B cell (primary cell): ENCODE results near the gene BCL2L1. TPM values are rescaled to one million over a fixed set of nuclear protein-coding genes. Genes with fewer than 3 reads are reported as not detected.

Experiments used
- ATAC-seq: fragments of 200-7000 bp; cut with Tn5 transposase; one replicate; pipeline ENCODE4 v1.10.0; 2021; ENCODE audit warnings: low read depth, mild to moderate bottlenecking, moderate number of reproducible peaks, moderate library complexity
- CTCF ChIA-PET: fragments of 350-600 bp; sonication (Branson Sonifier 250); formaldehyde crosslinking; loops from one replicate; lab custom pipeline; 2021; ENCODE audit warnings: antibody characterized with exemption, inconsistent platforms; lab: Charles Lee
- POLR2A ChIA-PET: fragments of 350-600 bp; sonication (Branson Sonifier 250); formaldehyde crosslinking; loops from one replicate; lab custom pipeline; 2021; ENCODE audit warnings: antibody characterized with exemption; lab: Charles Lee
- DNase-seq: peaks from one replicate; pipeline ENCODE4 v3.0.0; 2013
- H2AFZ ChIP-seq: 2 replicates; pipeline ENCODE4 v1.6.1; 2012; ENCODE audit warnings: mild to moderate bottlenecking, low read depth, low read length; ENCODE audit not compliant: insufficient read depth, poor library complexity, severe bottlenecking
- H3K27ac ChIP-seq, 2 donors: 1 replicate in 1 of 2; 2 replicates in 1 of 2; pipeline ENCODE4 v1.5.1; 2012 to 2013; ENCODE audit warnings: low read length in 2 of 2, mild to moderate bottlenecking in 2 of 2, moderate library complexity in 1 of 2
- H3K27me3 ChIP-seq, 4 experiments: fragments of 200-600 bp in 1 of 4; sonication (generic) in 1 of 4; replicated peaks in 1 of 4; 1 replicate in 2 of 4; 2 replicates in 2 of 4; pipeline versions ENCODE4 v1.6.1 to v1.7.0; 2013 to 2016; ENCODE audit warnings: low read length in 3 of 4, mild to moderate bottlenecking in 2 of 4, mixed read lengths in 1 of 4, moderate library complexity in 1 of 4; ENCODE audit not compliant: insufficient read depth in 4 of 4, control insufficient read depth in 3 of 4; ENCODE audit errors: control extremely low read depth in 1 of 4
- H3K36me3 ChIP-seq, 2 experiments: replicated peaks in 1 of 2; 1 replicate in 1 of 2; 2 replicates in 1 of 2; pipeline versions ENCODE4 v1.6.1 to v1.7.1; 2013; ENCODE audit warnings: low read length in 1 of 2; ENCODE audit not compliant: insufficient read depth in 2 of 2, control insufficient read depth in 1 of 2; ENCODE audit errors: control extremely low read depth in 1 of 2, extremely low read depth in 1 of 2
- H3K4me1 ChIP-seq, 2 donors: fragments of 200-600 bp in 1 of 2; sonication (generic) in 1 of 2; 1 replicate in 1 of 2; 2 replicates in 1 of 2; pipeline versions ENCODE4 v1.5.1 to v1.6.1; 2013 to 2017; ENCODE audit warnings: low read length in 2 of 2; ENCODE audit not compliant: control insufficient read depth in 2 of 2, insufficient read depth in 2 of 2
- H3K4me2 ChIP-seq: replicated peaks from 2 replicates; pipeline ENCODE3; 2012; ENCODE audit warnings: mild to moderate bottlenecking, low read depth, low read length; ENCODE audit not compliant: poor library complexity, severe bottlenecking
- H3K4me3 ChIP-seq, 5 experiments: fragments of 200-600 bp in 1 of 5; sonication (generic) in 1 of 5; 1 replicate in 3 of 5; 2 replicates in 2 of 5; pipeline versions ENCODE4 v1.5.1 to v1.7.0; 2011 to 2016; ENCODE audit warnings: low read length in 4 of 5, mild to moderate bottlenecking in 4 of 5, low read depth in 2 of 5, control low read depth in 1 of 5, moderate library complexity in 1 of 5; ENCODE audit not compliant: insufficient read depth in 1 of 5; ENCODE audit errors: control extremely low read depth in 1 of 5, extremely low read depth in 1 of 5
- H3K79me2 ChIP-seq: fragments of 200-600 bp; sonication (generic); one replicate; pipeline ENCODE4 v1.6.0; 2016; ENCODE audit warnings: low read length; ENCODE audit not compliant: control insufficient read depth, insufficient read depth
- H3K9ac ChIP-seq: fragments of 200-600 bp; sonication (generic); 2 replicates; pipeline ENCODE4 v1.6.1; 2017; ENCODE audit warnings: mild to moderate bottlenecking, low read length, moderate library complexity
- H3K9me3 ChIP-seq, 3 donors: one replicate each; pipeline versions ENCODE4 v1.6.1 to v1.7.1; 2013; ENCODE audit warnings: low read length in 2 of 3; ENCODE audit not compliant: control insufficient read depth in 2 of 3, insufficient read depth in 1 of 3; ENCODE audit errors: control extremely low read depth in 1 of 3
- H4K20me1 ChIP-seq: 2 replicates; pipeline ENCODE4 v1.6.0; 2012; ENCODE audit warnings: mild to moderate bottlenecking, low read length; ENCODE audit not compliant: insufficient read depth, control insufficient read depth, poor library complexity, severe bottlenecking
- H3K27ac Mint-ChIP-seq: one replicate; pipeline ENCODE4 v1.8.0; 2021; ENCODE audit warnings: mixed read lengths
- H3K27me3 Mint-ChIP-seq: one replicate; pipeline ENCODE4 v1.8.0; 2021; ENCODE audit warnings: mixed read lengths
- H3K4me1 Mint-ChIP-seq: one replicate; pipeline ENCODE4 v1.8.0; 2021; ENCODE audit warnings: mixed read lengths
- H3K4me3 Mint-ChIP-seq: one replicate; pipeline ENCODE4 v1.8.0; 2021; ENCODE audit warnings: mixed read lengths
- H3K9me3 Mint-ChIP-seq: one replicate; pipeline ENCODE4 v1.8.0; 2022; ENCODE audit warnings: mixed read lengths; ENCODE audit not compliant: insufficient read depth
- CTCF ChIP-seq: fragments of 200-600 bp; IDR thresholded peaks from one replicate; pipeline ENCODE4 v1.8.0; 2022; ENCODE audit warnings: antibody characterized with exemption, mild to moderate bottlenecking
- EZH2 ChIP-seq: IDR thresholded peaks from 2 replicates; pipeline ENCODE4 v1.6.1; 2012; ENCODE audit warnings: borderline replicate concordance, low read depth, mild to moderate bottlenecking, moderate library complexity, low read length; ENCODE audit not compliant: insufficient read depth, poor library complexity, severe bottlenecking
- WGBS: methylation state at CpG from one replicate; pipeline ENCODE4 v1.1.5; 2013; ENCODE audit warnings: missing lambda C conversion rate; ENCODE audit not compliant: insufficient coverage; 5-methylcytosine and 5-hydroxymethylcytosine counted together
- intact Hi-C: fragments of 100-400 bp; cut with micrococcal nuclease; formaldehyde crosslinking; loops from one replicate; pipeline ENCODE4 v1.10.0; 2022
- polyA plus RNA-seq: library from polyadenylated mRNA; depleted of rRNA; stranded (reverse); fragments of >200 nt; gene quantifications from 2 replicates; pipeline ENCODE4 v1.2.3, GENCODE V29; 2012
- total RNA-seq, 2 donors: library from RNA; stranded (reverse); fragments of 120-200 nt in 1 of 2; gene quantifications; 1 replicate in 1 of 2; 2 replicates in 1 of 2; pipeline versions ENCODE4 v1.2.3 to v1.2.4, GENCODE V29; 2013 to 2022

The BCL2L1 gene
- total and polyA plus RNA-seq, 2 donors (not counting 1 experiment from before 2014, with no cell fraction given) = 10.1 to 33.0 TPM

- H3K9ac ChIP-seq = no peak overlapping the region
- peaks cover 0 to 4% of the 10 kb centered on the region in 2 experiments for H3K36me3 ChIP-seq
- no peaks in the 10 kb centered on the region for H4K20me1 ChIP-seq
- DNase-seq (no peak), ATAC-seq (no peak)
- H3K27me3 ChIP-seq = no peaks in the 10 kb centered on the region
- H2AFZ ChIP-seq = no peak overlapping the region
- ChIA-PET POLR2A (interaction anchor here (0.8 kb wide), 1 partner anchor 59 kb away, joined by 4 read pairs; no protein-coding TSS in a partner anchor), CTCF (interaction anchor here (0.6 to 9.4 kb wide), 5 partner anchors 19 to 105 kb away, joined by 3 to 455 read pairs (median 3); partner anchors contain the start of gene BCL2L1)
- Mint-ChIP-seq H3K4me3 (no peak overlapping the region), H3K27me3 (no peaks in the 10 kb centered on the region), H3K9me3 (no peaks in the 10 kb centered on the region), H3K4me1 (peaks cover 41% of the 10 kb centered on the region), H3K27ac (no peak overlapping the region)
- TF ChIP-seq CTCF (no peak), EZH2 (no peak)
- H3K79me2 ChIP-seq = no peaks in the 10 kb centered on the region
- H3K27ac ChIP-seq = no peak overlapping the region
- no peak overlapping the region for H3K4me2 ChIP-seq
- peaks cover 14 to 29% of the 10 kb centered on the region in 2 donors for H3K4me1 ChIP-seq
- no peaks in the 10 kb centered on the region for H3K9me3 ChIP-seq
- intact Hi-C loops = no loop called here
- H3K4me3 ChIP-seq = no peak overlapping the region
- no CpG with 5 or more reads among the region's 2 CpGs for WGBS
These were observed 57.8 kb downstream of the BCL2L1 start for GRCh38 chr20:31664696-31665354.
